HFFc6 (cell line): ENCODE results near the gene PPFIA3. TPM values are rescaled to one million over a fixed set of nuclear protein-coding genes. Genes with fewer than 3 reads are reported as not detected.

ENCODE experiments used
- DNase-seq: peaks from one replicate; pipeline ENCODE4 v3.0.0-alpha.2; 2018
- H3K27ac Mint-ChIP-seq: 2 replicates; pipeline ENCODE4 v1.8.0; 2020; ENCODE audit warnings: mild to moderate bottlenecking, mixed read lengths
- H3K27me3 Mint-ChIP-seq: 2 replicates; pipeline ENCODE4 v1.8.0; 2021; ENCODE audit warnings: mild to moderate bottlenecking, moderate library complexity, mixed read lengths; ENCODE audit not compliant: insufficient read depth
- H3K36me3 Mint-ChIP-seq: 2 replicates; pipeline ENCODE4 v1.8.0; 2021; ENCODE audit warnings: low read depth, mixed read lengths
- H3K4me1 Mint-ChIP-seq: 2 replicates; pipeline ENCODE4 v1.8.0; 2020; ENCODE audit warnings: low read depth, mixed read lengths
- H3K4me3 Mint-ChIP-seq: 2 replicates; pipeline ENCODE4 v1.8.0; 2020; ENCODE audit warnings: mild to moderate bottlenecking, moderate library complexity, mixed read lengths
- H3K9me3 Mint-ChIP-seq: 2 replicates; pipeline ENCODE4 v1.8.0; 2020; ENCODE audit warnings: mild to moderate bottlenecking, mixed read lengths
- total RNA-seq, 6 experiments: library from RNA; stranded (reverse); fragmentation: NEBNext Ultra II Directional; extraction: Animal tissue kit (Norgen Biotek cat#: 25700); gene quantifications; 2 replicates in 1 of 6; 3 replicates in 5 of 6; pipeline ENCODE4 v1.2.3, GENCODE V29; 2021
- TF ChIP-seq, protein P1 (sequence below): fragments of 200-600 bp; sonication (generic); IDR thresholded peaks from 2 replicates; pipeline ENCODE4 v1.5.0; 2021; ENCODE audit warnings: antibody characterized with exemption, mild to moderate bottlenecking

Gene PPFIA3
- total RNA-seq, 6 experiments from 2014 or later: 1.9 to 2.4 (median 2.3) TPM

DNA sequence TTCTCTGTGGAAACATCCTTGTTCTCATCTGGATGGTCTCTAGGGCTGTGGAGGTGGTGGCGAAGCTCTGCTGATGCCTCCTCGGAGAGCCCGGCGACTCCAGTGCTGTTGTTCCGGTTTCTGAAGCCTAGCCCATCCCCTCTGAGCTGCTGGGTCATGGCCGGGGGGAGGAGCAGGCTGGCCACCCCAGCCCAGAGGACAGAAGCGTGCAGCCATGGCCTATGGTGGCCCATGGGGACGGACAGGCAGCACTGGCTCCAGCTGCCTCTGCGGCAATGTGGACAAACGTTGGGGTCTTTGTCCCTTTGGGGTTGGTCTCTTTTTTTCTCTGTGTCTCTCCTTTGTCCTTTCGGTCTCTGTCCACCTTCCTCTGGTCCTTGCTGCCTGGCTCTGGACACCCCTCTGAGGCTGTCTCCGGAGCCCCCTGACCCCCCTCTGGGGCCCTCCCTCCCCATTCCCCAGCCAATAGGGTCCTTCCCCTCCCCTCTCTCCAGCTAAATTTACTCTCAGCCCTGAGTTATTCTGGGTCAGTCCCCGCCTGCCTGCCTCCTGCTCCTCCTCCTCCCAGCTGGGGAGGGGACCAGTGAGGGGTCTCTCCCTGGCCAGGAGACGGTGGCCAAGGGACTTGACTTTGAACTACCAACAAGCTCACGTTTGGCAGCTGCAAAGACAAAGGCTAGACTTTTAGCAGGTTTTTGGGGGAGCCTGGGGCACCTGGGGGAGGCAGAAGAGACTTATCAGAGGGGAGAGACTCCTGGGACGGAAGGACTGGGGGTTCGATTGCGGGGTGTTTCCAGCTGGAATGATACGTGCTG lies 35.9 kb downstream of the PPFIA3 start, which contains the start of gene HRC:
TSS of gene HRC (minus strand) at position 392 of the 815 bp plus-strand sequence. CDS start at position 233, 159 bp downstream.
- peaks cover 23% of the 10 kb centered on the region for H3K36me3 Mint-ChIP-seq
- peaks cover 12% of the 10 kb centered on the region for H3K27me3 Mint-ChIP-seq
- H3K4me3 Mint-ChIP-seq: no peak within 1 kb of the TSS
- no peak within 1 kb of the TSS for H3K27ac Mint-ChIP-seq
- no peak for DNase-seq
- H3K9me3 Mint-ChIP-seq: no peaks in the 10 kb centered on the region; the same call in 1 of the 2 replicates
- peaks cover 18% of the 10 kb centered on the region for H3K4me1 Mint-ChIP-seq
- TF ChIP-seq, protein P1, sequence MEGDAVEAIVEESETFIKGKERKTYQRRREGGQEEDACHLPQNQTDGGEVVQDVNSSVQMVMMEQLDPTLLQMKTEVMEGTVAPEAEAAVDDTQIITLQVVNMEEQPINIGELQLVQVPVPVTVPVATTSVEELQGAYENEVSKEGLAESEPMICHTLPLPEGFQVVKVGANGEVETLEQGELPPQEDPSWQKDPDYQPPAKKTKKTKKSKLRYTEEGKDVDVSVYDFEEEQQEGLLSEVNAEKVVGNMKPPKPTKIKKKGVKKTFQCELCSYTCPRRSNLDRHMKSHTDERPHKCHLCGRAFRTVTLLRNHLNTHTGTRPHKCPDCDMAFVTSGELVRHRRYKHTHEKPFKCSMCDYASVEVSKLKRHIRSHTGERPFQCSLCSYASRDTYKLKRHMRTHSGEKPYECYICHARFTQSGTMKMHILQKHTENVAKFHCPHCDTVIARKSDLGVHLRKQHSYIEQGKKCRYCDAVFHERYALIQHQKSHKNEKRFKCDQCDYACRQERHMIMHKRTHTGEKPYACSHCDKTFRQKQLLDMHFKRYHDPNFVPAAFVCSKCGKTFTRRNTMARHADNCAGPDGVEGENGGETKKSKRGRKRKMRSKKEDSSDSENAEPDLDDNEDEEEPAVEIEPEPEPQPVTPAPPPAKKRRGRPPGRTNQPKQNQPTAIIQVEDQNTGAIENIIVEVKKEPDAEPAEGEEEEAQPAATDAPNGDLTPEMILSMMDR: no peak

DNA sequence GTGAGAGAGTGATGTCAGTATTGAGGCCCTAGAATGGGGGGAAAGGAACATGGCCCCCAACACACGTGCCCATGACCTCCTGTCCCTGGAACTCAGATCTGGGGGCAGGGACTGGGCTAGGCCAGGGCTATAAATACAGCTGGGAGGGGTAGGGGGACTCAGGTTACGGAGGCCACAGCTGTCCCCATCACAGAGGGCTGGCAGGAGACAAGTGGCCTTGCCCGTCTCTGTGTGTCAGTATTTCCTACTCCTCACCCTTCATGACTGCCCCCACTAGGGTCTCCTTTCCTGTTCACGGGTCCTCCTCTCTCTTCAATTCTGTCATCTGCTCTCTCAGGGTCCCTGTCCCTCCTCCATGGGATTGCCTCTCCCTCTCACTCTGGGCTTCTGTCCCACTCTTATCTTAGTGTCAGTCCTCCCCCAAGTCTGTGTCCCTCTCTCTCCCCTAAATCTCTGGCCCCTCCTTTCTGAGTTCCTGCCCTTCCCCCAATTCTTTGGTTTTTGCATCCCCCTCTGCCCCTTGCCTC lies 36.5 kb downstream of the PPFIA3 start:
- H3K9me3 Mint-ChIP-seq: no peaks in the 10 kb centered on the region; the same call in 1 of the 2 replicates
- DNase-seq: no peak
- no peak overlapping the region for H3K27ac Mint-ChIP-seq
- H3K27me3 Mint-ChIP-seq: peaks cover 12% of the 10 kb centered on the region
- TF ChIP-seq, protein P1: no peak
- peaks cover 29% of the 10 kb centered on the region for H3K36me3 Mint-ChIP-seq
- H3K4me1 Mint-ChIP-seq: peaks cover 24% of the 10 kb centered on the region
- no peak overlapping the region for H3K4me3 Mint-ChIP-seq

DNA sequence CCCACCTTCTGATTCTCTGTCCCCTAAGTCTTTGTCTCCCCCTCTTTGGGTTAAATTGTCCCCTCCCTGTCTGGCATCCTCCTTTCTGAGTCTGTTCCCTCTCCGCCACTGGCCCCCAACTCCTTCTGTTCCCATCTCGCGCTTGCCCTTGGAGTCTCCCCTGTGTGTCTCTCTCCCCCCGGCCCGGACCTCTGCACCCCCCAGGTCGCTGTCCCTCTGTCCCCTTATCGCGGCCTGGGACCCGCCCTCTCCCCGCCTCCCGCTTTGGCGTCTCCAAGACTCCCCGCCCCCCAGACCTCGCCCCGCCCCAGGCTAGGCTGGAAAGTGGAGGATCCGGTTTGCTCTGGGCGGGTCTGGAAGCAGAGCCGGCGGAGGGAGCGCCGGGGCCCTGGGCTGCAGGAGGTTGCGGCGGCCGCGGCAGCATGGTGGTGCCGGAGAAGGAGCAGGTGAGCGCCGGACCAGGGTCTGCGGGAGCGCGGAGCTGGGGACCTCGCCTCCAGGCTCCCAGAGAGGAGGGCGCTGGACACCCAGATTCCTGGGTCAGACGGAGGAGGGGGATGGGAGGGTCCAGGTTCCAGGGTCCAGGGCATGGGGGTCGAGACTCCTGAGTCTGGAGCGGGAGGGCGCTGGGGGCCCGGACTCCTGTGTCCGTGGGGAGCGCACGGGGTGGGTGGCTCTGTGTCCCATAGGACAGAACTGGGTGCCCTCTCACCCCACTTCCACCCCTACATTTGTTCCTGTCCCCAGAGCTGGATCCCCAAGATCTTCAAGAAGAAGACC lies 38.3 kb downstream of the PPFIA3 start, which contains the start of gene TRPM4:
TSS of gene TRPM4 (plus strand) at position 348 of the 780 bp plus-strand sequence. CDS start at position 423, 75 bp downstream.
- H3K4me1 Mint-ChIP-seq: peaks cover 29% of the 10 kb centered on the region
- TF ChIP-seq, protein P1: no peak
- peak within 1 kb of the TSS; percentile 77 for H3K27ac Mint-ChIP-seq
- H3K36me3 Mint-ChIP-seq: peaks cover 31% of the 10 kb centered on the region
- peak; percentile 64 for DNase-seq
- H3K9me3 Mint-ChIP-seq: no peaks in the 10 kb centered on the region
- H3K27me3 Mint-ChIP-seq: peaks cover 12% of the 10 kb centered on the region
- peak within 1 kb of the TSS; percentile 96 for H3K4me3 Mint-ChIP-seq

DNA sequence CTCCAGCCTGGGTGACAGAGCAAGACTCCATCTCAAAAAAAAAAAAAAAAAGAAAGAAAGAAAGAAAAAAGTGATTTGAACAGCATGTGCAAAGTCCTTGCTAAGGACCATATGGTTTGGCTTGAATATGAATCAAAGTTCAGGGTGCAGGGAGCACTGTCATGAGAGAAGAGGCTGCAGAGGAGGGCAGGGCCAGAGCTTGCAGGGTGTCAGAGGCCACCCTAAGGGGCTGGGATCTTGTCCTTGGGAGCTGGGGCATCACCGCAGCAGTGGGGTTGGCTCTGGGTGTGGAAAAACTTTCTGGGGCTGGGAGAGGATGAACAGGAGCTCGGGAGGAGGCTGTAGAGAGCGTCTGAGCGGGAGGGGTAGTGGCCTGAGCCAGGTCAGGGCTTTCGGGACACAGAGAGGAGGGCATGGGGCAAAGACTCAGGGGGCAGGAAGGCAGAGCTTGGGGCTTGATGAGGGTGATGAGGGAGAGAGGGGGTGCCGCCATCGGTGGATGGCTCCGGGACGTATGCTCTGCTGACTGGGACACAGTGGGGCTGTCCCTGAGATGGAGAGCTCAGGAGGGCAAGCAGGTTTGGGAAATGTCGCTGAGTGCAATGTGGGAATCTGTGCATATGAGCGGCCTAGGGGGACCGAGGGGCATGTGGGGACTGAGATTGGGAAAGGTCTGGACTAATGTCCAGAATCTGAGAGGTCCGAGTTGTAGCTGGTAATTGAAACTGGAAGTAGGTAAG lies 41.3 kb downstream of the PPFIA3 start:
- Mint-ChIP-seq H3K27me3 (0 out of 2 replicates have a peak, but pooled peaks cover 3% of the 10 kb centered on the region), H3K4me1 (peaks cover 29% of the 10 kb centered on the region), H3K27ac (no peak overlapping the region; the same call in 1 of the 2 replicates), H3K4me3 (no peak overlapping the region; the same call in 1 of the 2 replicates), H3K36me3 (peaks cover 20% of the 10 kb centered on the region), H3K9me3 (no peaks in the 10 kb centered on the region)
- TF ChIP-seq, protein P1: no peak
- no peak for DNase-seq

DNA sequence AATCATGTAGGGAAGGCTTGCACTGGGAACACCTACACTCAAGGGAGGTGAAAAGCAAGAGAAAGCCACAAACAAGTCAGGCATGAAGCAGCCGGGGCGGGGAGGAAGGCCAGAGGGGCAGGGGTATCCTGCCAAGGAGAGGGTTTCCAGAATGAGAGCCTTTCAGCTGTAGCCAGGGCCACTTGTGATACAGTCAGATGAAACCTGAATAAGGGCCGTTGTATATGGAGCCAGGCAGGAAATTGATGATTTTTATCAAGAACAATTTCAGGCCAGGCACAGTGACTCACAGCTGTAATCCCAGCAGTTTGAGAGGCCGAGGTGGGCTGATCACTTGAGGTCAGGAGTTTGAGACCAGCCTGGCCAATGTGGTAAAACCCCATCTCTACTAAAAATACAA lies 42.6 kb downstream of the PPFIA3 start:
- H3K27me3 Mint-ChIP-seq: peaks cover 3% of the 10 kb centered on the region; the same call in 1 of the 2 replicates
- H3K4me1 Mint-ChIP-seq: peaks cover 29% of the 10 kb centered on the region
- H3K27ac Mint-ChIP-seq: peak overlapping the region; percentile 26; the same call in 1 of the 2 replicates
- DNase-seq: peak; percentile 6
- H3K36me3 Mint-ChIP-seq: peaks cover 20% of the 10 kb centered on the region
- TF ChIP-seq, protein P1: no peak
- H3K4me3 Mint-ChIP-seq: 0 out of 2 replicates have a peak overlapping the region, but pooled peaks have one; percentile 2
- no peaks in the 10 kb centered on the region for H3K9me3 Mint-ChIP-seq
